Nephron (organoid): Measurements from ENCODE around the gene CCNJL.
A peak's percentile ranks its signal among the peaks of the same experiment; 100 is the strongest.

Experiments
- H3K27ac Mint-ChIP-seq, 3 experiments: 2 replicates each; pipeline ENCODE4 v1.8.0; 2020; ENCODE audit warnings: mixed read lengths in 3 of 3, mild to moderate bottlenecking in 2 of 3, moderate library complexity in 1 of 3
- H3K27me3 Mint-ChIP-seq: 2 replicates; pipeline ENCODE4 v1.8.0; 2021; ENCODE audit warnings: low read depth, mild to moderate bottlenecking, moderate library complexity, mixed read lengths
- H3K36me3 Mint-ChIP-seq: 2 replicates; pipeline ENCODE4 v1.8.0; 2020; ENCODE audit warnings: low read depth, mixed read lengths
- H3K4me1 Mint-ChIP-seq: 2 replicates; pipeline ENCODE4 v1.8.0; 2020; ENCODE audit warnings: mixed read lengths
- H3K4me3 Mint-ChIP-seq, 3 experiments: 2 replicates each; pipeline ENCODE4 v1.8.0; 2020; ENCODE audit warnings: mild to moderate bottlenecking in 3 of 3, mixed read lengths in 3 of 3, moderate library complexity in 2 of 3
- H3K9me3 Mint-ChIP-seq: 2 replicates; pipeline ENCODE4 v1.8.0; 2020; ENCODE audit warnings: mixed read lengths
- CTCF ChIP-seq, 3 experiments: fragments of 200-600 bp; sonication (generic); IDR thresholded peaks; one replicate each; pipeline ENCODE4 v1.5.0; 2021; ENCODE audit warnings: antibody characterized with exemption in 3 of 3; ENCODE audit not compliant: unreplicated experiment in 3 of 3

Gene CCNJL

GRCh38 chr5:160293386-160293785, 19.0 kb downstream of the CCNJL start:
- Mint-ChIP-seq H3K4me3 (no peak overlapping the region), H3K36me3 (peaks cover 9% of the 10 kb centered on the region), H3K27ac (no peak overlapping the region), H3K9me3 (no peaks in the 10 kb centered on the region), H3K4me1 (peaks cover 6% of the 10 kb centered on the region), H3K27me3 (no peaks in the 10 kb centered on the region)
- TF ChIP-seq CTCF (IDR thresholded peaks at IDR 0.05; ENCODE audit: unreplicated experiment in 3 of 3) = no peak

- Mint-ChIP-seq H3K27me3 (no peaks in the 10 kb centered on the region), H3K9me3 (no peaks in the 10 kb centered on the region), H3K36me3 (peaks cover 4% of the 10 kb centered on the region), H3K4me1 (peaks cover 23% of the 10 kb centered on the region), H3K4me3 (no peak overlapping the region), H3K27ac (no peak overlapping the region)
- TF ChIP-seq CTCF (IDR thresholded peaks at IDR 0.05; ENCODE audit: unreplicated experiment in 3 of 3) = no peak
These were observed 20.9 kb downstream of the CCNJL start for GRCh38 chr5:160291467-160291866.

- H3K4me3 Mint-ChIP-seq = no peak overlapping the region
- H3K36me3 Mint-ChIP-seq = peaks cover 4% of the 10 kb centered on the region
- H3K4me1 Mint-ChIP-seq = peaks cover 23% of the 10 kb centered on the region
- no peaks in the 10 kb centered on the region for H3K27me3 Mint-ChIP-seq
- no peaks in the 10 kb centered on the region for H3K9me3 Mint-ChIP-seq
- TF ChIP-seq CTCF (IDR thresholded peaks at IDR 0.05; ENCODE audit: unreplicated experiment in 3 of 3) = no peak
- H3K27ac Mint-ChIP-seq = no peak overlapping the region
These were observed 21.6 kb downstream of the CCNJL start for GRCh38 chr5:160290751-160291150.

GRCh38 chr5:160289721-160290120, 22.6 kb downstream of the CCNJL start:
- H3K27me3 Mint-ChIP-seq = no peaks in the 10 kb centered on the region
- H3K4me3 Mint-ChIP-seq = no peak overlapping the region
- peaks cover 23% of the 10 kb centered on the region for H3K4me1 Mint-ChIP-seq
- TF ChIP-seq CTCF (IDR thresholded peaks at IDR 0.05; ENCODE audit: unreplicated experiment in 3 of 3) = no peak
- peak overlapping the region in 1 of 3 experiments; percentile 45 for H3K27ac Mint-ChIP-seq
- H3K9me3 Mint-ChIP-seq = no peaks in the 10 kb centered on the region
- H3K36me3 Mint-ChIP-seq = peaks cover 8% of the 10 kb centered on the region

GRCh38 chr5:160289356-160289651, 23.1 kb downstream of the CCNJL start:
- peak overlapping the region in 1 of 3 experiments; percentile 45 for H3K27ac Mint-ChIP-seq
- H3K4me1 Mint-ChIP-seq = peaks cover 23% of the 10 kb centered on the region
- H3K36me3 Mint-ChIP-seq = peaks cover 7% of the 10 kb centered on the region
- H3K4me3 Mint-ChIP-seq = no peak overlapping the region
- H3K27me3 Mint-ChIP-seq = no peaks in the 10 kb centered on the region
- H3K9me3 Mint-ChIP-seq = no peaks in the 10 kb centered on the region
- TF ChIP-seq CTCF (IDR thresholded peaks at IDR 0.05; ENCODE audit: unreplicated experiment in 3 of 3) = no peak

GRCh38 chr5:160287378-160288051, 24.8 kb downstream of the CCNJL start:
- peaks cover 23% of the 10 kb centered on the region for H3K4me1 Mint-ChIP-seq
- peak overlapping the region; percentile 56 to 77 (median 67) for H3K27ac Mint-ChIP-seq
- no peak overlapping the region for H3K4me3 Mint-ChIP-seq
- no peaks in the 10 kb centered on the region for H3K9me3 Mint-ChIP-seq
- H3K36me3 Mint-ChIP-seq = peaks cover 11% of the 10 kb centered on the region
- H3K27me3 Mint-ChIP-seq = no peaks in the 10 kb centered on the region
- no peak for TF ChIP-seq CTCF (IDR thresholded peaks at IDR 0.05; ENCODE audit: unreplicated experiment in 3 of 3)
